SK-N-SH treated with all-trans-retinoic acid at 6 μM for 48 hours (cell line): ENCODE data around the gene FUT1.

Experiments used
- ARNTL ChIP-seq: fragments of 450-650 bp; formaldehyde crosslinking; IDR thresholded peaks from 2 replicates; pipeline ENCODE4 v1.5.0; 2020; ENCODE audit warnings: low read depth, mild to moderate bottlenecking, moderate library complexity, borderline replicate concordance
- CSRNP3 ChIP-seq: fragments of 250-450 bp; sonication (Bioruptor Pico); IDR thresholded peaks from 2 replicates; pipeline ENCODE4 v1.5.1; 2021; ENCODE audit warnings: mild to moderate bottlenecking, moderate library complexity
- ESRRG ChIP-seq: fragments of 250-450 bp; sonication (Bioruptor Pico); IDR thresholded peaks from 2 replicates; pipeline ENCODE4 v1.6.1; 2021; ENCODE audit warnings: mild to moderate bottlenecking
- ISL1 ChIP-seq: fragments of 250-450 bp; sonication (Bioruptor Pico); IDR thresholded peaks from 2 replicates; pipeline ENCODE4 v2.1.2; 2022; ENCODE audit warnings: mild to moderate bottlenecking, moderate library complexity
- PATZ1 ChIP-seq: fragments of 250-450 bp; sonication (Bioruptor Pico); IDR thresholded peaks from 2 replicates; pipeline ENCODE4 v1.8.0; 2020; ENCODE audit warnings: mild to moderate bottlenecking, moderate library complexity, borderline replicate concordance
- POU6F1 ChIP-seq: fragments of 250-450 bp; sonication (Bioruptor Pico); IDR thresholded peaks from 2 replicates; pipeline ENCODE4 v1.8.0; 2021; ENCODE audit warnings: low read depth, mild to moderate bottlenecking, moderate library complexity, borderline replicate concordance
- PPARA ChIP-seq: fragments of 250-450 bp; sonication (Bioruptor Pico); IDR thresholded peaks from 2 replicates; pipeline ENCODE4 v1.5.0; 2020; ENCODE audit warnings: mild to moderate bottlenecking, borderline replicate concordance
- RARB ChIP-seq: fragments of 250-450 bp; sonication (Bioruptor Pico); IDR thresholded peaks from 2 replicates; pipeline ENCODE4 v1.8.0; 2021; ENCODE audit warnings: mild to moderate bottlenecking, moderate library complexity
- SNAI2 ChIP-seq: fragments of 250-450 bp; sonication (Bioruptor Pico); IDR thresholded peaks from 2 replicates; pipeline ENCODE4 v1.5.0; 2020; ENCODE audit warnings: mild to moderate bottlenecking, moderate library complexity
- ZC3H10 ChIP-seq: fragments of 250-450 bp; sonication (Bioruptor Pico); IDR thresholded peaks from 2 replicates; pipeline ENCODE4 v1.5.1; 2021; ENCODE audit warnings: mild to moderate bottlenecking, moderate library complexity
- ZFP3 ChIP-seq: fragments of 250-450 bp; sonication (Bioruptor Pico); IDR thresholded peaks from 2 replicates; pipeline ENCODE4 v1.5.0; 2020; ENCODE audit warnings: mild to moderate bottlenecking, moderate library complexity
- ZNF565 ChIP-seq: fragments of 450-650 bp; formaldehyde crosslinking; conservative IDR thresholded peaks from 2 replicates; pipeline ENCODE4 v1.5.0; 2020; ENCODE audit warnings: low read depth, mild to moderate bottlenecking, moderate library complexity

- TF ChIP-seq CSRNP3 (CRISPR knock-in tag) (no peak), ISL1 (no peak), SNAI2 (CRISPR knock-in tag) (no peak), ZNF565 (CRISPR knock-in tag) (no peak), ESRRG (CRISPR knock-in tag) (no peak), ZC3H10 (CRISPR knock-in tag) (no peak), PPARA (CRISPR knock-in tag) (no peak), ZFP3 (CRISPR knock-in tag) (no peak), RARB (CRISPR knock-in tag) (no peak), POU6F1 (no peak), ARNTL (CRISPR knock-in tag) (no peak), PATZ1 (no peak)
Measured at GRCh38 chr19:48750351-48750750, 2.1 kb downstream of the FUT1 start.
